HT-29 (cell line): ENCODE results near the gene LRRC41. TPM values are rescaled to one million over a fixed set of nuclear protein-coding genes. Genes with fewer than 3 reads are reported as not detected.
"Not testable (repeated sequence)": the region's sequence is repeated elsewhere in the genome, so short reads cannot be mapped to it uniquely, and the experiment has no call there.

Experiments
- DNase-seq: peaks from one replicate; pipeline ENCODE4 v3.0.0-alpha.2; 2015; ENCODE audit warnings: low spot score
- total RNA-seq: library from RNA; depleted of rRNA; stranded (reverse); fragments of >200 nt; shearing (Covaris generic); gene quantifications from 2 replicates; pipeline ENCODE4 v1.2.3, GENCODE V29; 2014; rRNA removed

Gene LRRC41
- 31.1 and 32.3 TPM in 2 replicates for total RNA-seq

GRCh38 chr1:46303038-46303871 is at the start of gene LRRC41, which contains the start of gene UQCRH:
LRRC41 (minus strand) TSS chr1:46303616; CDS start chr1:46303322, 294 bp downstream.
UQCRH (plus strand) TSS chr1:46303698; CDS start chr1:46303767, 69 bp downstream.
- DNase-seq, result peak; percentile 96

GRCh38 chr1:46352363-46352762 is 48.9 kb upstream of the LRRC41 start:
- no peak for DNase-seq

GRCh38 chr1:46345281-46345680 is 41.9 kb upstream of the LRRC41 start:
- no peak for DNase-seq

- no peak for DNase-seq
Observed at GRCh38 chr1:46344481-46344880, 41.1 kb upstream of the LRRC41 start.

GRCh38 chr1:46343705-46344104 is 40.3 kb upstream of the LRRC41 start:
- no peak for DNase-seq

GRCh38 chr1:46343351-46343695 is 39.9 kb upstream of the LRRC41 start:
- no peak for DNase-seq

- no peak for DNase-seq
Observed at GRCh38 chr1:46342677-46343350, 39.4 kb upstream of the LRRC41 start.

GRCh38 chr1:46342084-46342656 is 38.8 kb upstream of the LRRC41 start:
- DNase-seq, result peak; percentile 15

- DNase-seq, result no peak
Observed at GRCh38 chr1:46341222-46342083, 38.0 kb upstream of the LRRC41 start.

GRCh38 chr1:46340404-46341221 is 37.2 kb upstream of the LRRC41 start, which contains the start of gene NSUN4:
NSUN4 (plus strand) TSS chr1:46340807; CDS start chr1:46340827, 20 bp downstream.
- DNase-seq, result peak; percentile 95

GRCh38 chr1:46337409-46337808 is 34.0 kb upstream of the LRRC41 start:
- not testable (repeated sequence) for DNase-seq

- DNase-seq, result no peak
Observed at GRCh38 chr1:46335081-46335480, 31.7 kb upstream of the LRRC41 start.

GRCh38 chr1:46334030-46334384 is 30.6 kb upstream of the LRRC41 start:
- DNase-seq, result no peak

- peak; percentile 75 for DNase-seq
Observed at GRCh38 chr1:46333300-46334029, 30.0 kb upstream of the LRRC41 start.

GRCh38 chr1:46331786-46332540 is 28.5 kb upstream of the LRRC41 start:
- DNase-seq, result not testable (repeated sequence)

- not testable (repeated sequence) for DNase-seq
Observed at GRCh38 chr1:46330381-46330780, 27.0 kb upstream of the LRRC41 start.

GRCh38 chr1:46329807-46330206 is 26.4 kb upstream of the LRRC41 start:
- not testable (repeated sequence) for DNase-seq

- not testable (repeated sequence) for DNase-seq
Observed at GRCh38 chr1:46328182-46328581, 24.8 kb upstream of the LRRC41 start.
